OCI-LY7 (cell line): Measurements from ENCODE around the gene PRKAB2.

ENCODE experiments used
- EZH2phosphoT487 ChIP-seq: fragments of 200-600 bp; sonication (generic); IDR thresholded peaks from 2 replicates; pipeline ENCODE4 v1.6.1; 2018; ENCODE audit warnings: low read depth, borderline replicate concordance, mild to moderate bottlenecking, mixed run types, antibody characterized with exemption, low read length, moderate library complexity, mixed read lengths
- TF ChIP-seq, protein P1 (sequence below): fragments of 200-600 bp; sonication (generic); conservative IDR thresholded peaks from 2 replicates; pipeline ENCODE4 v1.5.1; 2014; ENCODE audit warnings: mild to moderate bottlenecking, antibody characterized with exemption, low read length, moderate library complexity, mixed read lengths

DNA sequence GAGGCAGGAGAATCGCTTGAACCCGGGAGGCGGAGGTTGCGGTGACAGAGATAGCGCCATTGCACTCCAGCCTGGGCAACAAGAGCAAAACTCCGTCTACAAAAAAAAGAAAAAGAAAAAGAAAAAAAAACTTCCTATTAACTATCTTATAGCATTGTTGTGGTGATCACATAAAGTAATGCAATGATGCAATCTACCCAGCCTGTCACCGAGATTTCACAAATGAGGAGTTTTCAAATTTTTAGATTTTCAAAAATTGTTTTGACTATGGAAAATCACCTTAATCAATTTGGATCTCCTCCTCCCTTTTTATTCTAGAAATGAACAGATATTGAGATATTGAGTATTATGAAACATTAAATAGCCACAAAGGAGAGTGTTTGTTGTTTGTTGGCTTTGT, 44.9 kb upstream of the PRKAB2 start:
- TF ChIP-seq, protein P1, sequence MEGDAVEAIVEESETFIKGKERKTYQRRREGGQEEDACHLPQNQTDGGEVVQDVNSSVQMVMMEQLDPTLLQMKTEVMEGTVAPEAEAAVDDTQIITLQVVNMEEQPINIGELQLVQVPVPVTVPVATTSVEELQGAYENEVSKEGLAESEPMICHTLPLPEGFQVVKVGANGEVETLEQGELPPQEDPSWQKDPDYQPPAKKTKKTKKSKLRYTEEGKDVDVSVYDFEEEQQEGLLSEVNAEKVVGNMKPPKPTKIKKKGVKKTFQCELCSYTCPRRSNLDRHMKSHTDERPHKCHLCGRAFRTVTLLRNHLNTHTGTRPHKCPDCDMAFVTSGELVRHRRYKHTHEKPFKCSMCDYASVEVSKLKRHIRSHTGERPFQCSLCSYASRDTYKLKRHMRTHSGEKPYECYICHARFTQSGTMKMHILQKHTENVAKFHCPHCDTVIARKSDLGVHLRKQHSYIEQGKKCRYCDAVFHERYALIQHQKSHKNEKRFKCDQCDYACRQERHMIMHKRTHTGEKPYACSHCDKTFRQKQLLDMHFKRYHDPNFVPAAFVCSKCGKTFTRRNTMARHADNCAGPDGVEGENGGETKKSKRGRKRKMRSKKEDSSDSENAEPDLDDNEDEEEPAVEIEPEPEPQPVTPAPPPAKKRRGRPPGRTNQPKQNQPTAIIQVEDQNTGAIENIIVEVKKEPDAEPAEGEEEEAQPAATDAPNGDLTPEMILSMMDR: no peak
- no peak for TF ChIP-seq EZH2phosphoT487
